ENCODE data around the gene STK39. TPM values are rescaled to one million over a fixed set of nuclear protein-coding genes. Genes with fewer than 3 reads are reported as not detected.

The STK39 gene
- total RNA-seq, 4 donors from 2014 or later, result 8.9 to 28.3 (median 14.5) TPM

- no peak overlapping the region for H3K4me3 ChIP-seq (ENCODE audit: low read depth, poor library complexity, severe bottlenecking)
- intact Hi-C loops (cut with DNase I; ENCODE audit: low total_unique reads), result no loop called here
- TF ChIP-seq CTCF (IDR thresholded peaks at IDR 0.05) (no peak), POLR2A (IDR thresholded peaks at IDR 0.05) (no peak)
- DNase-seq (ENCODE audit: low spot score in 2 of 2), result no peak
- WGBS, 2 donors, result 74 to 85% methylated on average over 6 of the region's 6 CpGs
Measured at GRCh38 chr2:167928434-167928833, 319.0 kb downstream of the STK39 start.

GRCh38 chr2:167925758-167926157 lies 321.6 kb downstream of the STK39 start:
- TF ChIP-seq CTCF (IDR thresholded peaks at IDR 0.05) (no peak), POLR2A (IDR thresholded peaks at IDR 0.05) (no peak)
- intact Hi-C loops (cut with DNase I; ENCODE audit: low total_unique reads), result no loop called here
- no peak for DNase-seq (ENCODE audit: low spot score in 2 of 2)
- H3K4me3 ChIP-seq (ENCODE audit: low read depth, poor library complexity, severe bottlenecking), result no peak overlapping the region
- WGBS, 2 donors, result 48 to 54% methylated on average over 2 of the region's 2 CpGs

GRCh38 chr2:167924556-167924955 lies 322.8 kb downstream of the STK39 start:
- H3K4me3 ChIP-seq (ENCODE audit: low read depth, poor library complexity, severe bottlenecking), result no peak overlapping the region
- no peak for TF ChIP-seq POLR2A (IDR thresholded peaks at IDR 0.05)
- no peak for TF ChIP-seq CTCF (IDR thresholded peaks at IDR 0.05)
- intact Hi-C loops (cut with DNase I; ENCODE audit: low total_unique reads), result no loop called here
- WGBS, 2 donors, result 84 to 86% methylated on average over 4 of the region's 4 CpGs
- no peak for DNase-seq (ENCODE audit: low spot score in 2 of 2)

- TF ChIP-seq CTCF (IDR thresholded peaks at IDR 0.05), result no peak
- no peak for TF ChIP-seq POLR2A (IDR thresholded peaks at IDR 0.05)
- H3K4me3 ChIP-seq (ENCODE audit: low read depth, poor library complexity, severe bottlenecking), result no peak overlapping the region
- WGBS, 2 donors, result 76 to 86% methylated on average over 1 of the region's 1 CpG
- DNase-seq (ENCODE audit: low spot score in 2 of 2), result no peak
- intact Hi-C loops (cut with DNase I; ENCODE audit: low total_unique reads), result no loop called here
Measured at GRCh38 chr2:167916756-167917155, 330.6 kb downstream of the STK39 start.

- no peak for TF ChIP-seq POLR2A (IDR thresholded peaks at IDR 0.05)
- intact Hi-C loops (cut with DNase I; ENCODE audit: low total_unique reads), result no loop called here
- DNase-seq (ENCODE audit: low spot score in 2 of 2), result no peak
- H3K4me3 ChIP-seq (ENCODE audit: low read depth, poor library complexity, severe bottlenecking), result no peak overlapping the region
- WGBS, 2 donors, result 79 to 84% methylated on average over 3 of the region's 3 CpGs
Measured at GRCh38 chr2:167914969-167915368, 332.4 kb downstream of the STK39 start.

- no peak overlapping the region for H3K4me3 ChIP-seq (ENCODE audit: low read depth, poor library complexity, severe bottlenecking)
- no peak for DNase-seq (ENCODE audit: low spot score in 2 of 2)
- TF ChIP-seq CTCF (IDR thresholded peaks at IDR 0.05), result no peak
- WGBS, 2 donors, result 76 to 77% methylated on average over 6 of the region's 6 CpGs
- intact Hi-C loops (cut with DNase I; ENCODE audit: low total_unique reads), result no loop called here
Measured at GRCh38 chr2:167908786-167909185, 338.6 kb downstream of the STK39 start.

Data from lower leg skin (tissue), 4 donors.